GM12878 (cell line): ENCODE measurements around the gene SLC5A10. TPM values are rescaled to one million over a fixed set of nuclear protein-coding genes. Genes with fewer than 3 reads are reported as not detected.

Experiments
- ATAC-seq: fragments of 200-7000 bp; cut with Tn5 transposase; 3 replicates; pipeline ENCODE4 v1.9.1; 2020; ENCODE audit warnings: mild to moderate bottlenecking, moderate library complexity
- BruUV-seq: library from RNA; stranded (reverse); fragments of 400-500 nt; replicated peaks from 2 replicates; lab custom pipeline; 2021; lab: Mats Ljungman, UMichigan
- CTCF ChIA-PET: fragments of 300-600 bp; sonication (Branson Sonifier 250); formaldehyde crosslinking; extraction: SDS; loops from one replicate; lab custom pipeline; 2021; ENCODE audit warnings: inconsistent platforms; lab: Yijun Ruan, JAX
- POLR2A ChIA-PET: fragments of 350-600 bp; formaldehyde crosslinking; extraction: SDS; loops from one replicate; lab custom pipeline; 2021; ENCODE audit warnings: inconsistent platforms; lab: Charles Lee
- RAD21 ChIA-PET: fragments of 300-600 bp; sonication (Branson Sonifier 250); formaldehyde crosslinking; loops from one replicate; lab custom pipeline; 2023; ENCODE audit warnings: antibody characterized with exemption; ENCODE audit not compliant: unreplicated experiment; lab: Charles Lee
- SMC1A ChIA-PET: fragments of 300-600 bp; sonication (Branson Sonifier 250); formaldehyde crosslinking; loops from one replicate; lab custom pipeline; 2023; ENCODE audit not compliant: unreplicated experiment, uncharacterized antibody; lab: Charles Lee
- DNase-seq: peaks from one replicate; pipeline ENCODE4 v3.0.0-alpha.2; 2011; ENCODE audit warnings: low read depth, low spot score
- FAIRE-seq: peaks from 3 replicates; lab custom pipeline; 2011; peaks lifted over from hg19 to GRCh38; lab: Jason Lieb, UNC
- H2AFZ ChIP-seq: 2 replicates; pipeline ENCODE4 v1.6.0; 2011; ENCODE audit warnings: low read depth, low read length, control low read depth; ENCODE audit not compliant: control insufficient read depth
- H3K27ac ChIP-seq: 2 replicates; pipeline ENCODE4 v1.5.1; 2011; ENCODE audit warnings: control low read depth; ENCODE audit not compliant: control insufficient read depth, insufficient read depth
- H3K27me3 ChIP-seq, 2 experiments: replicated peaks in 1 of 2; 2 replicates each; pipeline versions ENCODE4 v1.6.0 to v1.6.1; 2011; ENCODE audit warnings: low read length in 1 of 2; ENCODE audit not compliant: control insufficient read depth in 2 of 2, insufficient read depth in 2 of 2
- H3K36me3 ChIP-seq, 2 experiments: 2 replicates each; pipeline ENCODE4 v1.5.1; 2011; ENCODE audit warnings: low read length in 1 of 2; ENCODE audit not compliant: control insufficient read depth in 2 of 2, insufficient read depth in 2 of 2
- H3K4me1 ChIP-seq: 2 replicates; pipeline ENCODE4 v1.6.1; 2011; ENCODE audit warnings: mild to moderate bottlenecking, low read length, moderate library complexity, mixed read lengths; ENCODE audit not compliant: control insufficient read depth, insufficient read depth
- H3K4me2 ChIP-seq: 2 replicates; pipeline ENCODE4 v1.6.0; 2011; ENCODE audit warnings: control low read depth; ENCODE audit not compliant: control insufficient read depth, insufficient read depth
- H3K4me3 ChIP-seq: fragments of 200-600 bp; sonication (generic); 2 replicates; pipeline ENCODE4 v1.5.1; 2016
- H3K79me2 ChIP-seq: 2 replicates; pipeline ENCODE4 v1.6.0; 2011; ENCODE audit warnings: low read length; ENCODE audit not compliant: control insufficient read depth, insufficient read depth
- H3K9ac ChIP-seq: 2 replicates; pipeline ENCODE4 v1.8.0; 2011; ENCODE audit warnings: low read length, control low read depth, mixed read lengths; ENCODE audit not compliant: control insufficient read depth, insufficient read depth
- H3K9me3 ChIP-seq: replicated peaks from 3 replicates; pipeline ENCODE4 v1.5.1; 2011; ENCODE audit warnings: mild to moderate bottlenecking, low read length; ENCODE audit not compliant: control insufficient read depth, insufficient read depth
- H4K20me1 ChIP-seq: 2 replicates; pipeline ENCODE4 v1.6.0; 2011; ENCODE audit not compliant: control insufficient read depth, insufficient read depth
- E4F1 ChIP-seq: fragments of 450-650 bp; IDR thresholded peaks from 2 replicates; pipeline ENCODE4 v1.6.1; 2018; ENCODE audit warnings: borderline replicate concordance, mild to moderate bottlenecking; ENCODE audit not compliant: partially characterized antibody
- FOXM1 ChIP-seq: IDR thresholded peaks from 2 replicates; pipeline ENCODE4 v1.6.1; 2012; ENCODE audit warnings: low read depth, mild to moderate bottlenecking, inconsistent platforms, low read length, moderate library complexity
- HCFC1 ChIP-seq: fragments of 150-350 bp; IDR thresholded peaks from 2 replicates; pipeline ENCODE4 v1.6.1; 2014; ENCODE audit warnings: low read length
- JUNB ChIP-seq: IDR thresholded peaks from 2 replicates; pipeline ENCODE4 v1.6.1; 2016; ENCODE audit warnings: antibody characterized with exemption, mild to moderate bottlenecking
- POLR2A ChIP-seq: IDR thresholded peaks from 2 replicates; pipeline ENCODE4 v1.6.1; 2011; ENCODE audit warnings: low read depth, mild to moderate bottlenecking, low read length
- REST ChIP-seq: IDR thresholded peaks from 2 replicates; pipeline ENCODE4 v1.6.1; 2012; ENCODE audit warnings: mild to moderate bottlenecking, low read depth, low read length
- RFX5 ChIP-seq: IDR thresholded peaks from 2 replicates; pipeline ENCODE4 v1.6.1; 2011; ENCODE audit warnings: low read depth, low read length, improper control_type of control experiment
- SREBF1 ChIP-seq: IDR thresholded peaks from 2 replicates; pipeline ENCODE4 v1.6.1; 2012; ENCODE audit warnings: mild to moderate bottlenecking, low read length
- SRF ChIP-seq, 2 experiments: IDR thresholded peaks; 2 replicates each; pipeline ENCODE4 v1.6.1; 2011; ENCODE audit warnings: low read depth in 2 of 2, low read length in 2 of 2, mild to moderate bottlenecking in 1 of 2, moderate library complexity in 1 of 2
- SUPT20H ChIP-seq: IDR thresholded peaks from 2 replicates; pipeline ENCODE4 v1.6.1; 2011; ENCODE audit warnings: low read depth, mild to moderate bottlenecking, low read length, moderate library complexity, borderline replicate concordance; ENCODE audit not compliant: control insufficient read depth
- WGBS: methylation state at CpG from one replicate; pipeline ENCODE4 v1.1.6; 2016; ENCODE audit warnings: low lambda C conversion rate; ENCODE audit not compliant: insufficient replicate concordance, insufficient coverage; ENCODE audit errors: missing lambda C conversion rate; 5-methylcytosine and 5-hydroxymethylcytosine counted together
- in situ Hi-C: fragments of 300-500 bp; cut with MboI; formaldehyde crosslinking; loops from 9 replicates; pipeline ENCODE4 v1.14.3; 2018; ENCODE audit warnings: mixed read lengths
- intact Hi-C: fragments of 100-400 bp; cut with micrococcal nuclease; formaldehyde crosslinking; loops from one replicate; pipeline ENCODE4 v1.14.2; 2022; ENCODE audit not compliant: unreplicated experiment
- polyA plus RNA-seq, 11 experiments: library from polyadenylated mRNA; depleted of rRNA in 4 of 11; unstranded in 6 of 11; stranded (reverse) in 5 of 11; fragments of >200 nt; fragmentation: Nextera tagmentation in 4 of 11; fragmentation: Illumina TruSeq in 1 of 11; extraction: Ambion mirVana in 4 of 11; extraction: Trizol in 1 of 11; gene quantifications; 1 replicate in 1 of 11; 2 replicates in 10 of 11; pipeline versions ENCODE4 v1.2.1 to v1.2.3, GENCODE V29; 2011 to 2016; ENCODE audit warnings: inconsistent platforms in 2 of 11, missing spikeins in 2 of 11, low read depth in 1 of 11
- total RNA-seq, 4 experiments: library from RNA; depleted of rRNA in 3 of 4; stranded (reverse); fragments of >200 nt in 3 of 4; fragmentation: Illumina TruSeq in 1 of 4; extraction: Trizol in 1 of 4; gene quantifications; 2 replicates each; pipeline versions ENCODE4 v1.2.1 to v1.2.3, GENCODE V29; 2013 to 2021

SLC5A10 gene
- total and polyA plus RNA-seq, 10 of the 15 experiments (the other 5 are each of a cell fraction or from before 2014, with no cell fraction given), result under 0.01 to 0.18 (median 0.07) TPM; not detected in 4

- Histone ChIP-seq H3K27ac (no peak overlapping the region), H3K4me3 (no peak overlapping the region), H3K9me3 (no peaks in the 10 kb centered on the region), H3K36me3 (peaks cover 5 to 7% of the 10 kb centered on the region in 2 experiments; a peak in 3 of 4 replicates), H2AFZ (no peak overlapping the region), H3K27me3 (no peaks in the 10 kb centered on the region), H4K20me1 (no peaks in the 10 kb centered on the region), H3K4me2 (no peak overlapping the region), H3K79me2 (no peaks in the 10 kb centered on the region), H3K4me1 (no peaks in the 10 kb centered on the region; the same call in 1 of the 2 replicates), H3K9ac (no peak overlapping the region)
- intact Hi-C loops (no loop called here), in situ Hi-C loops (no loop called here)
- FAIRE-seq (no peak), DNase-seq (no peak), ATAC-seq (no peak)
- SMC1A ChIA-PET, result no interaction called here
- TF ChIP-seq E4F1 (no peak), SREBF1 (no peak), POLR2A (peak; percentile 24; the same call in 1 of the 2 replicates)
- POLR2A ChIA-PET, result no interaction called here
- no TSS peak for BruUV-seq
- RAD21 ChIA-PET, result no interaction called here
- WGBS, result 93% methylated on average over 28 of the region's 28 CpGs
- CTCF ChIA-PET, result no interaction called here
Measured at GRCh38 chr17:18970582-18971480, 18.9 kb downstream of the SLC5A10 start.

- DNase-seq, result no peak
- POLR2A ChIA-PET, result no interaction called here
- RAD21 ChIA-PET, result no interaction called here
- H3K4me2 ChIP-seq, result no peak overlapping the region
- no peak overlapping the region for H3K9ac ChIP-seq
- CTCF ChIA-PET, result no interaction called here
- no peak overlapping the region for H3K4me3 ChIP-seq
- no peak for FAIRE-seq
- H4K20me1 ChIP-seq, result no peaks in the 10 kb centered on the region
- H3K9me3 ChIP-seq, result no peaks in the 10 kb centered on the region
- BruUV-seq, result no TSS peak
- 100% methylated on average over 7 of the region's 7 CpGs for WGBS
- H2AFZ ChIP-seq, result no peak overlapping the region
- H3K36me3 ChIP-seq, result peaks cover 5 to 8% of the 10 kb centered on the region in 2 experiments; a peak in 3 of 4 replicates
- intact Hi-C loops (no loop called here), in situ Hi-C loops (no loop called here)
- no peaks in the 10 kb centered on the region for H3K79me2 ChIP-seq
- H3K27ac ChIP-seq, result no peak overlapping the region
- SMC1A ChIA-PET, result no interaction called here
- H3K4me1 ChIP-seq, result no peaks in the 10 kb centered on the region; the same call in 1 of the 2 replicates
- H3K27me3 ChIP-seq, result no peaks in the 10 kb centered on the region
- no peak for ATAC-seq
- no peak for TF ChIP-seq JUNB
- TF ChIP-seq REST, result no peak
- TF ChIP-seq SUPT20H, result no peak
- no peak for TF ChIP-seq HCFC1
- TF ChIP-seq FOXM1, result no peak
- no peak for TF ChIP-seq RFX5
- no peak for TF ChIP-seq SRF (IDR thresholded peaks at IDR 0.05; ENCODE audit: low read depth in 2 of 2, low read length in 2 of 2)
Measured at GRCh38 chr17:18971801-18972200, 19.8 kb downstream of the SLC5A10 start.
